ENCODE results near the gene ADAM12.

The ADAM12 gene

GRCh38 chr10:126133906-126134656 lies 254.2 kb downstream of the ADAM12 start:
- no peak for DNase-seq

GRCh38 chr10:126133082-126133620 lies 255.1 kb downstream of the ADAM12 start:
- DNase-seq = no peak

GRCh38 chr10:126131341-126131740 lies 256.9 kb downstream of the ADAM12 start:
- no peak for DNase-seq

- DNase-seq = no peak
Measured at GRCh38 chr10:126130271-126130710, 258.0 kb downstream of the ADAM12 start.

- no peak for DNase-seq
Measured at GRCh38 chr10:126129026-126129425, 259.3 kb downstream of the ADAM12 start.

GRCh38 chr10:126128581-126128980 lies 259.7 kb downstream of the ADAM12 start:
- DNase-seq = no peak

- DNase-seq = no peak
Measured at GRCh38 chr10:126127481-126128029, 260.7 kb downstream of the ADAM12 start.

- no peak for DNase-seq
Measured at GRCh38 chr10:126126866-126127265, 261.4 kb downstream of the ADAM12 start.

- no peak for DNase-seq
Measured at GRCh38 chr10:126126023-126126422, 262.3 kb downstream of the ADAM12 start.

GRCh38 chr10:126124668-126125349 lies 263.5 kb downstream of the ADAM12 start:
- no peak for DNase-seq

- no peak for DNase-seq
Measured at GRCh38 chr10:126124046-126124445, 264.2 kb downstream of the ADAM12 start.

GRCh38 chr10:126123466-126123865 lies 264.8 kb downstream of the ADAM12 start:
- no peak for DNase-seq

GRCh38 chr10:126122881-126123280 lies 265.4 kb downstream of the ADAM12 start:
- no peak for DNase-seq

- no peak for DNase-seq
Measured at GRCh38 chr10:126119599-126119998, 268.7 kb downstream of the ADAM12 start.

GRCh38 chr10:126118476-126118875 lies 269.8 kb downstream of the ADAM12 start:
- no peak for DNase-seq

GRCh38 chr10:126117196-126117595 lies 271.1 kb downstream of the ADAM12 start:
- DNase-seq = no peak

GRCh38 chr10:126115886-126116285 lies 272.4 kb downstream of the ADAM12 start:
- no peak for DNase-seq

- no peak for DNase-seq
Measured at GRCh38 chr10:126114884-126115555, 273.3 kb downstream of the ADAM12 start.

- DNase-seq = no peak
Measured at GRCh38 chr10:126111516-126111915, 276.8 kb downstream of the ADAM12 start.

GRCh38 chr10:126110489-126111180 lies 277.6 kb downstream of the ADAM12 start:
- no peak for DNase-seq

- DNase-seq = no peak
Measured at GRCh38 chr10:126109893-126110292, 278.4 kb downstream of the ADAM12 start.

GRCh38 chr10:126108693-126109092 lies 279.6 kb downstream of the ADAM12 start:
- DNase-seq = no peak

- DNase-seq = no peak
Measured at GRCh38 chr10:126104767-126105166, 283.5 kb downstream of the ADAM12 start.

Data from GOT3 (cell line).